Measurements from ENCODE around the gene PSTPIP2. TPM values are rescaled to one million over a fixed set of nuclear protein-coding genes. Genes with fewer than 3 reads are reported as not detected.

Gene PSTPIP2
- total and polyA plus RNA-seq, 2 of the 8 experiments (the other 6 are each of a cell fraction or from before 2014, with no cell fraction given), result 1.8 to 2.4 TPM

DNA sequence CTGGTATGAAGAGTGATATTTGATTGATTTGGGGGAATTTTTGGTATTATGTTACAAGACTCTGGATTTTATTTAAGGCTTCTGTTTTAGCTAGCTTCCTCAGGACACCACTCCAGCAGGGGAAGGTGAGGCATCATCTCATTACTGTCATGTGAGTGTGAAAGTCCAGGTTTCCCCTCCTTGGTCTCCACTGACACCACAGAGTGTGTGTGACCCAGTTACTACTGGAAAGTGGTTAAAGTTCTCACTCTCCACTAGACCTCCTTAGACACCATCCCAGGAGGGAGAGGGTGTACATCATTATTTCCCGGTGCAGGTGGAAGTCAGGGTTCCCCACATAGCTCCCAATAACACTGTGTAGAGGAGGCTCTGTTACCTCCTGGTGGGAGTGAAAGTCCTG, 69.1 kb downstream of the PSTPIP2 start:
- no peaks in the 10 kb centered on the region for H3K4me1 ChIP-seq (replicated peaks in 1 of 4; ENCODE audit: control insufficient read depth in 3 of 4, insufficient read depth in 4 of 4, low read length in 3 of 4)
- no peak overlapping the region for H3K4me2 ChIP-seq (ENCODE audit: insufficient read depth in 1 of 2, low read depth in 2 of 2, low read length in 2 of 2)
- H3K9ac ChIP-seq (replicated peaks in 1 of 4; ENCODE audit: extremely low read depth in 1 of 4, low read depth in 3 of 4, low read length in 3 of 4), result no peak overlapping the region
- FAIRE-seq, result no peak
- H2BK120ac ChIP-seq (replicated peaks; ENCODE audit: low read depth, low read length), result no peak overlapping the region
- 93% methylated on average over 1 of the region's 1 CpG; no CpG with 5 or more reads in 1 of the 2 experiments for WGBS, 2 experiments (ENCODE audit: extremely low coverage in 1 of 2, insufficient coverage in 1 of 2, insufficient read length in 1 of 2, insufficient replicate concordance in 2 of 2, low coverage in 1 of 2, low lambda C conversion rate in 2 of 2, missing lambda C conversion rate in 1 of 2)
- H2BK20ac ChIP-seq (ENCODE audit: low read length), result no peak overlapping the region
- no peak overlapping the region for H3K18ac ChIP-seq (ENCODE audit: extremely low read depth, low read length)
- H3K14ac ChIP-seq (ENCODE audit: insufficient read length), result no peak overlapping the region
- TF ChIP-seq MAFK (IDR thresholded peaks at IDR 0.05; ENCODE audit: low read depth, low read length), result no peak
- no peak for TF ChIP-seq ASH2L (IDR thresholded peaks at IDR 0.05; ENCODE audit: low read length)
- no peak for TF ChIP-seq BCL11A (IDR thresholded peaks at IDR 0.05; ENCODE audit: low read depth in 2 of 2, low read length in 2 of 2)
- TF ChIP-seq CREB1 (IDR thresholded peaks at IDR 0.05), result no peak
- TF ChIP-seq CHD1 (IDR thresholded peaks at IDR 0.05; ENCODE audit: low read depth, low read length), result no peak
- no peak for TF ChIP-seq RFX5 (IDR thresholded peaks at IDR 0.05; ENCODE audit: borderline replicate concordance, low read depth, low read length)
- TF ChIP-seq SP2 (IDR thresholded peaks at IDR 0.05; ENCODE audit: low read length), result no peak
- TF ChIP-seq CTBP2 (IDR thresholded peaks at IDR 0.05; ENCODE audit: borderline replicate concordance, insufficient read depth, insufficient read length, low read length), result no peak
- no peak overlapping the region for H2BK15ac ChIP-seq (ENCODE audit: low read length)
- no peaks in the 10 kb centered on the region for H3K36me3 ChIP-seq (ENCODE audit: control insufficient read depth in 2 of 4, insufficient read depth in 4 of 4, low read length in 3 of 4)
- no peak overlapping the region for H3K56ac ChIP-seq (replicated peaks; ENCODE audit: insufficient read length, low read depth, low read length)
- no peak overlapping the region for H2BK5ac ChIP-seq (ENCODE audit: low read depth, low read length)
- no peak overlapping the region for H3K27ac ChIP-seq (ENCODE audit: low read depth, low read length)
- no peak overlapping the region for H2AK5ac ChIP-seq (ENCODE audit: low read depth, low read length)
- H3K23me2 ChIP-seq (ENCODE audit: low read depth, low read length), result no peaks in the 10 kb centered on the region
- H2BK12ac ChIP-seq (ENCODE audit: low read depth, low read length), result no peak overlapping the region
- no peaks in the 10 kb centered on the region for H4K20me1 ChIP-seq (replicated peaks in 1 of 2; ENCODE audit: control insufficient read depth in 1 of 2, insufficient read depth in 2 of 2, low read length in 2 of 2)
- no peak overlapping the region for H3K4ac ChIP-seq (replicated peaks; ENCODE audit: insufficient read length, low read depth, low read length)
- no peak overlapping the region for H4K8ac ChIP-seq (ENCODE audit: extremely low read depth, insufficient read depth, low read length)
- no peak overlapping the region for H4K91ac ChIP-seq (replicated peaks; ENCODE audit: insufficient read length, low read length)
- no peak overlapping the region for H3K4me3 ChIP-seq (ENCODE audit: extremely low read depth in 1 of 4, insufficient read depth in 2 of 4, low read depth in 3 of 4, low read length in 4 of 4)
- no peaks in the 10 kb centered on the region for H3K27me3 ChIP-seq (replicated peaks in 1 of 4; ENCODE audit: control insufficient read depth in 3 of 4, extremely low read depth in 1 of 4, insufficient read depth in 3 of 4, low read length in 3 of 4)
- H4K5ac ChIP-seq (ENCODE audit: insufficient read length, low read depth, low read length), result no peak overlapping the region
- ChIA-PET CTCF (ENCODE audit: partially characterized antibody) (interaction anchor here (0.6 kb wide), 1 partner anchor 184 kb away, joined by 5 read pairs; no protein-coding TSS in a partner anchor), POLR2A (ENCODE audit: partially characterized antibody) (no interaction called here)
- no peaks in the 10 kb centered on the region; a peak in 1 of 4 replicates for H3K9me3 ChIP-seq (ENCODE audit: insufficient read depth in 2 of 2, low read depth in 1 of 2, low read length in 1 of 2)
- no peak overlapping the region for H3K23ac ChIP-seq (ENCODE audit: insufficient read length)
- no peaks in the 10 kb centered on the region for H3K79me2 ChIP-seq (ENCODE audit: control insufficient read depth in 1 of 2, insufficient read depth in 2 of 2, low read length in 2 of 2)
- DNase-seq (ENCODE audit: low read depth in 1 of 2, low spot score in 2 of 2), result no peak
- no peaks in the 10 kb centered on the region for H3K79me1 ChIP-seq (ENCODE audit: low read depth, low read length)
- H2AFZ ChIP-seq (ENCODE audit: low read length), result no peak overlapping the region
